Endothelial cell (in vitro differentiated cells): ENCODE measurements around the gene GPC5. TPM values are rescaled to one million over a fixed set of nuclear protein-coding genes. Genes with fewer than 3 reads are reported as not detected.

ENCODE experiments used
- DNase-seq: peaks from one replicate; pipeline ENCODE4 v3.0.0; 2021; ENCODE audit warnings: low spot score
- H3K27ac Mint-ChIP-seq: one replicate; pipeline ENCODE4 v1.8.0; 2021; ENCODE audit warnings: mixed read lengths, inconsistent platforms; ENCODE audit not compliant: unreplicated experiment
- H3K27me3 Mint-ChIP-seq: one replicate; pipeline ENCODE4 v1.8.0; 2021; ENCODE audit warnings: mild to moderate bottlenecking, moderate library complexity, mixed read lengths, inconsistent platforms; ENCODE audit not compliant: unreplicated experiment
- H3K36me3 Mint-ChIP-seq: one replicate; pipeline ENCODE4 v1.8.0; 2021; ENCODE audit warnings: mild to moderate bottlenecking, low read depth, mixed read lengths, inconsistent platforms; ENCODE audit not compliant: unreplicated experiment
- H3K4me1 Mint-ChIP-seq: one replicate; pipeline ENCODE4 v1.8.0; 2021; ENCODE audit warnings: mild to moderate bottlenecking, mixed read lengths, inconsistent platforms; ENCODE audit not compliant: unreplicated experiment
- H3K4me3 Mint-ChIP-seq: one replicate; pipeline ENCODE4 v1.8.0; 2021; ENCODE audit warnings: mild to moderate bottlenecking, mixed read lengths, inconsistent platforms; ENCODE audit not compliant: unreplicated experiment
- H3K9me3 Mint-ChIP-seq: one replicate; pipeline ENCODE4 v1.8.0; 2021; ENCODE audit warnings: mixed read lengths, inconsistent platforms; ENCODE audit not compliant: unreplicated experiment
- CTCF ChIP-seq: fragments of 200-600 bp; sonication (generic); IDR thresholded peaks from one replicate; pipeline ENCODE4 v1.5.0; 2021; ENCODE audit warnings: antibody characterized with exemption; ENCODE audit not compliant: unreplicated experiment
- total RNA-seq: library from RNA; stranded (reverse); fragmentation: NEBNext Ultra II Directional; extraction: Animal tissue kit (Norgen Biotek cat#: 25700); gene quantifications from one replicate; pipeline ENCODE4 v1.2.1, GENCODE V29; 2021; ENCODE audit not compliant: unreplicated experiment

GPC5 gene
- total RNA-seq, 1 donor from 2014 or later: not detected

- Mint-ChIP-seq H3K9me3 (peaks cover 5% of the 10 kb centered on the region), H3K4me3 (no peak overlapping the region), H3K27ac (no peak overlapping the region), H3K27me3 (peaks cover 3% of the 10 kb centered on the region), H3K36me3 (no peaks in the 10 kb centered on the region), H3K4me1 (peaks cover 7% of the 10 kb centered on the region)
- no peak for TF ChIP-seq CTCF
- DNase-seq: no peak
These were observed 1451.0 kb downstream of the GPC5 start for GRCh38 chr13:92849381-92849780.

DNA sequence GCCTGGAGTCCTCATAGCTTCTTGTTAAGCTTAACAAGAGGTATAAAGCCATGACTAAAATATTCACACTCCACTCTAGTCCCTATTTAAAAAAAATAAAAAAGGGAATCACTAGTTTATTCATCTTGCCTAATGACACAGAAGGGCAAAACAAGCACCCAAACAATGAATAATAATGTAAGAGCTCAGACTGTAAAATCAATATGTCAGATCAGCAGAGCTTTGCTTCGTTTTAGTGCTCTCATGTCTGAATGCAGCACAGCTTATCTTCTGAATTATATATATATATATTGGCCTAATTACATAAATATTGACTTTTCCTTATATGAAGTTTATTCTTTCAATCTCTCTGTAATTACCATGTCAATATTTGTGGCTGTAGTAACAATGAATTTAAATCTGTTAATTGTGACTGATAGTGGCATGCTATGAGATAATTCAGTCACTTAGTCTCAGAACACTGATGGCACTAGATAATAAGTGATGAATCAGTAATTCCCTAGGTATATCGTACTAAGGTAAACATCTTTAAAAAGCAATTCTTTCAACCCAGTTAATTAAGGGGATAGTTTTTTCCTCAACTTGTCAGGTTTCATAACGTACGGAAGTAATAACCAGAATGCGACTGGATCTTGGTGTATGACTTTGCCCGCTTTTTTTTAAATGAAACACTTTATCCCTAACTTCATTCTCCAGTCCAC lies 1466.3 kb downstream of the GPC5 start:
- Mint-ChIP-seq H3K36me3 (no peaks in the 10 kb centered on the region), H3K9me3 (no peaks in the 10 kb centered on the region), H3K4me1 (no peaks in the 10 kb centered on the region), H3K27ac (no peak overlapping the region), H3K4me3 (no peak overlapping the region), H3K27me3 (no peaks in the 10 kb centered on the region)
- no peak for DNase-seq
- no peak for TF ChIP-seq CTCF

DNA sequence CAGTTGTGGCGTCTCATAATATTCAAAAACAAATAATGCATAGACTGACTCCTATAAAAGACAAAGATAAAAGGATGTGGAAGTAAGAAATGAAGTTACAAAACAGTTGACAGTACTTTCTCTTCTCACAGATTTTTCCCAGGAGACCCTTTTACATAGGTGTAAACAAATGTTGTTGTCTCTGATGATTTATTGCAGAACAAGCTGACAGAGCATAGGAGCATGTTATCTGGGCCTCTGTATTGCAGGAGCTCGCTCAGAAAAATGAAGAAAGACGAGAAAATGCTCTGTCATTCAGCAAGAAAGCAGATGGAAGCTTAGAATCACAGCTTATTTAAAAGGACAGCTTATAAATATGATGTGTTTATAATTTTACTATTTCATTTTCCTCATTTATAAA lies 1474.6 kb downstream of the GPC5 start:
- Mint-ChIP-seq H3K36me3 (no peaks in the 10 kb centered on the region), H3K9me3 (no peaks in the 10 kb centered on the region), H3K4me1 (no peaks in the 10 kb centered on the region), H3K4me3 (no peak overlapping the region), H3K27ac (no peak overlapping the region), H3K27me3 (no peaks in the 10 kb centered on the region)
- no peak for DNase-seq
- TF ChIP-seq CTCF: no peak

DNA sequence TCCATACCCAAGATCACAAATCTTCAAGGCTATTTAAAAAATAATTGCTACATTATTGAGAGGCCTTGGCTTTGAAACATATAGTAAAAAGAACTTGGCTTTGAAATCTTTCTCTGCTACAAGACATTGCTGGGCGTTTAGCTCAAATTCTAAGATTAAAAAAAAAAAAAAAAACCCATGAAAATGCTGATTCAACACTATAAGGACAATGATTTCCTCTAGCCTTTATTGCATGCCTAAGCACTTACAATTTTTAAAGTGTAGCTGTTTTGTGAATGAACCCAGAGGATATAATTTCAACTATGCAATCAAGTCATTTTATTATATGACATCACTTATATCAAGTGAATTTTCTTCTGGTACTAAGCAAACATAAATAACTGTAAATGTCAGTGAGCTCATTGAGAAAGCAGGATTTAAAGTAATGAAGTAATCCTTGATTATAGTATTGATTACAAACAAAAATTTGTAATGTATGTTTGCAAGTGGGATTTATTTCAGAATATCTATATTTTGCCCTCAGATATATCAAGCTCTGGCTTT lies 1488.2 kb downstream of the GPC5 start:
- TF ChIP-seq CTCF: no peak
- H3K36me3 Mint-ChIP-seq: no peaks in the 10 kb centered on the region
- H3K4me1 Mint-ChIP-seq: no peaks in the 10 kb centered on the region
- H3K4me3 Mint-ChIP-seq: no peak overlapping the region
- H3K9me3 Mint-ChIP-seq: no peaks in the 10 kb centered on the region
- H3K27ac Mint-ChIP-seq: no peak overlapping the region
- no peak for DNase-seq
- H3K27me3 Mint-ChIP-seq: no peaks in the 10 kb centered on the region

DNA sequence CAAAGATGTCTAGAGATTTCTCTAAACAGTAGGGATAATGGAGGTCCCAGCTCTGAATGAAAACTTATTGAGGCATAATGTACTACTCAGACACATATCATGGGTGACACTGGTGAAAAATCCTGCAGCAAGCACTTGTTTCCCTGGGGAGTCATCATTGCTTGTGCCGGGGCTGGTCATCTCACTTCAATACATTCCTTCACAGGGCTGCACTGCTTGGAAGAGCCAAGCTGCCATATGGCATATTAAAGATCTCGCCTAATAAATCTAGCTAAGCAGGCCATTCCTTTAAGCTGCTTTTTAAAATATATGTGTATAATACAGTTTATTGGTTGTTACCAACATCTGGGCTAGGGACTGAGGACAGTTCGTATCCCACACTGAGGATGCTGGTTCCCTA lies 1496.0 kb downstream of the GPC5 start:
- Mint-ChIP-seq H3K4me1 (no peaks in the 10 kb centered on the region), H3K9me3 (no peaks in the 10 kb centered on the region), H3K27ac (no peak overlapping the region), H3K27me3 (no peaks in the 10 kb centered on the region), H3K4me3 (no peak overlapping the region), H3K36me3 (no peaks in the 10 kb centered on the region)
- DNase-seq: no peak
- TF ChIP-seq CTCF: no peak
